ENCODE results near the gene CERS2. TPM values are rescaled to one million over a fixed set of nuclear protein-coding genes. Genes with fewer than 3 reads are reported as not detected.

CERS2 gene
- total RNA-seq, 1 donor, result 84.8 TPM

DNA sequence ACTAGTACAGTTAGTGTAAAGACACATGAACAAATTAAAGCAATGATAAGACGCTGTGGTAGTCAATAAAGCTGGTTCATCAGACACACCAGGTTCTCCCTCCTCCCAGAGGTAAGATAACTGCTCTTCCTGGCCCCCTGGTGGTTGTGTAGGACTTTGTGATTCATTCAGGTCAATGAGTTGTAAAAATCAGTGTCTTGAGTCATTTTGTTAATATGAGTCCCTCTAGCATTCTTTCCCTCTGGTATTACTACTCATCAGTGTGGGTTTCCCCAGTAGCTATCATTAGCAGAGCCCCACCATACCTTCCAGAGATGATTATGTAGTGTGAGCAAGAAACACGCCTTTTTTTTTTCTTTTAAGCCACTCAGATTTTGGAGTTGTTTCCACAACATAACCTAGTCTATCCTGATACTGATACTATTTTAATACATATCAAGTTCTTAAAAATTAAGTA, 52.1 kb downstream of the CERS2 start:
- Histone ChIP-seq H3K27me3 (ENCODE audit: insufficient read depth, low read length) (no peaks in the 10 kb centered on the region), H3K9me3 (ENCODE audit: low read depth, low read length) (no peaks in the 10 kb centered on the region), H3K4me1 (ENCODE audit: insufficient read depth, low read length) (peaks cover 14% of the 10 kb centered on the region), H3K4me3 (ENCODE audit: low read length) (no peak overlapping the region)

DNA sequence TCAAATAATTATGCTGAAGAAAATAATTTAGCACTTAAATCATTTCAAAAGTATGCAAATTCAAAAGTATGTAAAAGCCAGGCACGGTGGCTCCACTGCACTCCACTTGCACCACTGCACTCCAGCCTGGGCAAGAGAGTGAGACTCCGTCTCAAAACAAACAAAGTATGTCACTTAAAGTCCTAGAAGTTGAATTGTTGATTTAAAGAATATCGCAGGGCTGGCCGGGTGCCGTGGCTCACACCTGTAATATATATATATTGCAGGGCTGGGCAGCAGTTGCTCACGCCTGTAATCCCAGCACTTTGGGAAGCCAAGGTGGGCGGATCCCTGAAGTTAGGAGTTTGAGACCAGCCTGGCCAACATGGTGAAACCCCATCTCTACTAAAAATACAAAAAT, 57.2 kb downstream of the CERS2 start:
- Histone ChIP-seq H3K4me1 (ENCODE audit: insufficient read depth, low read length) (peaks cover 2% of the 10 kb centered on the region), H3K27me3 (ENCODE audit: insufficient read depth, low read length) (no peaks in the 10 kb centered on the region), H3K4me3 (ENCODE audit: low read length) (no peak overlapping the region), H3K9me3 (ENCODE audit: low read depth, low read length) (no peaks in the 10 kb centered on the region)

Other genes starting within 250 kb of the CERS2 start
- gene CTSS, start 209.1 kb downstream of the CERS2 start, total RNA-seq, result 1,898 TPM
- gene CTSK, start 166.6 kb downstream of the CERS2 start, total RNA-seq, result 8.1 TPM
- gene ARNT, start 98.2 kb downstream of the CERS2 start, total RNA-seq, result 38.5 TPM
- not detected for gene CTXND2, start 87.7 kb downstream of the CERS2 start, total RNA-seq
- 47.3 TPM for gene SETDB1, start 48.5 kb downstream of the CERS2 start, total RNA-seq
- gene ANXA9, start 7.5 kb upstream of the CERS2 start, total RNA-seq, result 0.10 TPM
- 14.4 TPM for gene MINDY1, start 32.1 kb upstream of the CERS2 start, total RNA-seq
- gene PRUNE1, start 33.6 kb upstream of the CERS2 start, total RNA-seq, result 18.2 TPM
- gene BNIPL, start 61.8 kb upstream of the CERS2 start, total RNA-seq, result 0.10 TPM
- gene C1orf56, start 72.9 kb upstream of the CERS2 start, total RNA-seq, result 0.31 TPM
- gene CDC42SE1, start 84.8 kb upstream of the CERS2 start, total RNA-seq, result 250 TPM
- gene MLLT11, start 85.6 kb upstream of the CERS2 start, total RNA-seq, result 4.6 TPM
- gene GABPB2, start 95.9 kb upstream of the CERS2 start, total RNA-seq, result 22.0 TPM
- gene SEMA6C, start 171.8 kb upstream of the CERS2 start, total RNA-seq, result 0.52 TPM
- 4.6 TPM for gene TNFAIP8L2, start 181.8 kb upstream of the CERS2 start, total RNA-seq
- 1.3 TPM for gene LYSMD1, start 191.1 kb upstream of the CERS2 start, total RNA-seq
- 41.6 TPM for gene SCNM1, start 191.3 kb upstream of the CERS2 start, total RNA-seq
- gene TMOD4, start 201.1 kb upstream of the CERS2 start, total RNA-seq, result not detected
- gene VPS72, start 215.4 kb upstream of the CERS2 start, total RNA-seq, result 9.9 TPM
- 46.7 TPM for gene PIP5K1A, start 223.7 kb upstream of the CERS2 start, total RNA-seq